Naive B cell (primary cell): ENCODE measurements around the gene SRP72. TPM values are rescaled to one million over a fixed set of nuclear protein-coding genes. Genes with fewer than 3 reads are reported as not detected.
A peak's percentile ranks its signal among the peaks of the same experiment; 100 is the strongest.

Source experiments
- ATAC-seq, 2 donors: fragments of 150-1000 bp; cut with Tn5 transposase; 2 replicates each; pipeline ENCODE4 v1.10.0; 2021; ENCODE audit warnings: low read depth in 2 of 2, mild to moderate bottlenecking in 2 of 2, moderate library complexity in 2 of 2
- DNase-seq: peaks from one replicate; pipeline ENCODE4 v3.0.0; 2022
- H3K27ac Mint-ChIP-seq, 6 donors: one replicate each; pipeline ENCODE4 v1.8.0; 2020 to 2022; ENCODE audit warnings: mild to moderate bottlenecking in 6 of 6, mixed read lengths in 6 of 6, moderate library complexity in 5 of 6, inconsistent platforms in 2 of 6
- H3K27me3 Mint-ChIP-seq, 3 donors: one replicate each; pipeline ENCODE4 v1.8.0; 2021 to 2022; ENCODE audit warnings: mixed read lengths in 3 of 3, mild to moderate bottlenecking in 1 of 3
- H3K36me3 Mint-ChIP-seq, 2 donors: one replicate each; pipeline ENCODE4 v1.8.0; 2020 to 2022; ENCODE audit warnings: mixed read lengths in 2 of 2, inconsistent platforms in 1 of 2, mild to moderate bottlenecking in 1 of 2
- H3K4me1 Mint-ChIP-seq, 3 donors: one replicate each; pipeline ENCODE4 v1.8.0; 2020 to 2022; ENCODE audit warnings: mixed read lengths in 3 of 3, inconsistent platforms in 1 of 3, mild to moderate bottlenecking in 1 of 3, moderate library complexity in 1 of 3
- H3K4me3 Mint-ChIP-seq, 8 donors: one replicate each; pipeline ENCODE4 v1.8.0; 2020 to 2022; ENCODE audit warnings: mild to moderate bottlenecking in 8 of 8, mixed read lengths in 8 of 8, moderate library complexity in 8 of 8, inconsistent platforms in 2 of 8
- H3K9me3 Mint-ChIP-seq, 7 donors: one replicate each; pipeline ENCODE4 v1.8.0; 2020 to 2022; ENCODE audit warnings: mixed read lengths in 7 of 7, mild to moderate bottlenecking in 5 of 7, inconsistent platforms in 2 of 7, moderate library complexity in 1 of 7
- polyA plus RNA-seq, 6 donors: library from polyadenylated mRNA; unstranded; fragments of 300-500 nt; fragmentation: Illumina TruSeq; gene quantifications; one replicate each; pipeline ENCODE4 v1.2.3, GENCODE V29; 2021; ENCODE audit warnings: low read depth in 6 of 6

Gene SRP72
- polyA plus RNA-seq, 6 donors from 2014 or later: 193 to 252 (median 211) TPM

DNA sequence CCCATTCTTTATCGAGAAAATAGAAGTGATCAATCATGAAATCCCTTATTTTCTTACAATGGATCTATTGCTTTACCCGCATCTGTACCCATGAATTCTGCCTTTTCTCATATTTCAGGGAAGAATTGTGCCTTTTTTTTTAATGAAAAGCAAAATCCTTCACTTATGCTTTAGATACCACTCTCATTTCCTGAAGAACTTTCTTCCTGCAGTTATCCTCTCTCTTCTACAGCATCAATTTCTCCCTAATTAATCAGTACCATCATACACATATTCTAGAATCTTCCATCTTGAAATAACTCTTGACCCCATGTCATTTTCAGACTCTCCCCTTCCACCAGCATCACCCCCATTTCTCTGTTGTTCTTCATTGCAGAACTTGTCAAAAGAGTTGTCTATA, 64.8 kb downstream of the SRP72 start:
- Mint-ChIP-seq H3K4me3 (no peak overlapping the region), H3K4me1 (peaks cover 0 to 4% (median 0%) of the 10 kb centered on the region in 3 donors), H3K27me3 (peaks cover 0 to 5% (median 3%) of the 10 kb centered on the region in 3 donors), H3K36me3 (no peaks in the 10 kb centered on the region), H3K27ac (no peak overlapping the region), H3K9me3 (no peaks in the 10 kb centered on the region)
- no peak for ATAC-seq
- no peak for DNase-seq

DNA sequence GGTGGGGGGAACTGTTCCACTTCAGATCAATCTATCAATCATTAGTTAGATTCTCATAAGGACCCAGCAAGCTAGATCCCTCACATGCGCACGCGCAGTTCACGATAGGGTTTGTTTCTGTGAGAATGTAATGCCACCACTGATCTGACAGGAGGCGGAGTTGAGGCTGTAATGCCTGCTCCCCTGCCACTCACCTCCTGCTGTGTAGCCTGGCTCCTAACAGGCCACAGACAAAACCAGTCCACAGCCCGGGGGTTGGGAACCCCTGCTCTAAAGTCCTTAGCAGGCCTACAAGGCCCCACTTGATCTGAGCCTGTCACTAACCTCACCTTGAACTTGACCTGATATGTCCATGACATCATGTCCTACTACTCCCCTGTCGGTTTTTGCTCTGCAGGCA, 68.5 kb downstream of the SRP72 start:
- Mint-ChIP-seq H3K27ac (peak overlapping the region in 1 of 6 donors; percentile 0), H3K36me3 (no peaks in the 10 kb centered on the region), H3K9me3 (no peaks in the 10 kb centered on the region), H3K4me3 (no peak overlapping the region), H3K4me1 (no peaks in the 10 kb centered on the region), H3K27me3 (peaks cover 0 to 12% (median 7%) of the 10 kb centered on the region in 3 donors)
- DNase-seq (no peak), ATAC-seq (no peak)

DNA sequence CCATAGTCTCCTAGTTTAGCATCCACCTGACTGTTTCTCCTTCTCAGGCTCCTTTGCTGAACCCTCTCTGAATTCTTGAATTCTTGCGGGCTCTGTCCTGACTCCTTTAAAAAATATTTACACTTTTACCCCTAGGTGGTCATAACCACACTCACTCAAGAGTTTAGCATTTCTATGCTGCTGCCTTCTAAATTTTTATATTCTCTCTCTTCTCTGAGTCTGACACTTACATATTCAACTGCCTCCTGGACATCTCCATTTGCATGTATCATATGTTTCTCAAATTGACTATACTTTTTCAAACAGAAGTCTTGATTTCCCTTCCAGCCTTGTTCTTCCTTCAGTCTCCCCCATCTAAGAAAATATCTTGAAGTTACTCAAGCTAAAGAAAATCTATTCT, 69.7 kb downstream of the SRP72 start:
- Mint-ChIP-seq H3K4me1 (no peaks in the 10 kb centered on the region), H3K4me3 (no peak overlapping the region), H3K9me3 (no peaks in the 10 kb centered on the region), H3K27ac (no peak overlapping the region), H3K36me3 (no peaks in the 10 kb centered on the region), H3K27me3 (peaks cover 7 to 12% (median 12%) of the 10 kb centered on the region in 3 donors)
- DNase-seq: no peak
- ATAC-seq: no peak

DNA sequence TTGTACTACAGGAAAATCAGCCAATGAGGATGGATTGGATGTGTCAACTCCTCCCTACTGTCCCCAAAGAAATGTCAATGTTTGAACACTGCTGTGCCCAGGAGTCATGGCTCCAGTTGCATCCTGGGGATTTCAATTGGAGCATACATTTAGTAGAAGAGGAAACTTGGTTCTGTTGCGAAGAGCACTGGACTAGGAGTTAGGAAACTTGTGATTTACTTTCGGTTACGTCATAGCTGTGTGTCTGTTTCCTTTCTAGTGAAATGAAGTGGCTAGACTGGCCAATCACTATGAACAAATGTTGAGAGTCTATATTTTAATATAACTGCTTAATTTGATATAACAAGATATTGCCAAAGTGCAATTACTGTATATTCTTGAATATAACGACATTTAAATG, 73.4 kb downstream of the SRP72 start:
- no peak for DNase-seq
- no peak overlapping the region for H3K4me3 Mint-ChIP-seq
- H3K36me3 Mint-ChIP-seq: no peaks in the 10 kb centered on the region
- H3K27ac Mint-ChIP-seq: no peak overlapping the region
- no peak for ATAC-seq
- no peaks in the 10 kb centered on the region for H3K9me3 Mint-ChIP-seq
- H3K27me3 Mint-ChIP-seq: peaks cover 14 to 18% (median 15%) of the 10 kb centered on the region in 3 donors
- peaks cover 4 to 15% (median 9%) of the 10 kb centered on the region in 3 donors for H3K4me1 Mint-ChIP-seq

DNA sequence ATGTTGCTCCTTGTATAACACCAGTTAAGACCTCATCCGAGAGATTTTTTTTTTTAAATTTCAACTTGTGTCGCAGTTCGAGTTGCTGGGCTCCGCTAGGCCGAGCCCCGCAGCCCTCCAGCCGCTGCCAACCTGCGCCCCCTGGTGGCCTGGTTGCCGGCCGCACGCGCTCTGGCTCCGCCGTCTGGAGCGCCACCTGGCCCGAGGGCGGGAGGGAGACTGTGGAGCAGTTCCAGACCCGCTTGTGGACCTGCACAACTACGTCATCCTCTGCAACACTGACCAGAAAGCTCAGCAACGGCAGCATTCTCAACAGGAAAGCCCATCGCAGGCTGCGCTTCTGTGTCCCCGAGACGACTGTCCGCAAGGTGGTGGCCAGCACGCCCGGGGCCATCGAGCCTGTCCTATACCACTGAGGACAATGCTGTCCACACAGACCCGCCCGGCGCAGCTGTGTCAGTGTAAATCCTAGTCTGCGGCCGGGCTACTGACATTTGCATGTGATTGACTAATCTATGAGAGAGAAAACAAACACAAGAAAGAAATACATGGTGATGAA, 77.2 kb downstream of the SRP72 start:
- Mint-ChIP-seq H3K4me3 (peak overlapping the region; percentile 59 to 84 (median 67)), H3K27ac (peak overlapping the region in 2 of 6 donors; percentile 54 to 87), H3K36me3 (no peaks in the 10 kb centered on the region), H3K27me3 (peaks cover 11 to 14% (median 13%) of the 10 kb centered on the region in 3 donors), H3K9me3 (no peaks in the 10 kb centered on the region), H3K4me1 (peaks cover 4 to 15% (median 9%) of the 10 kb centered on the region in 3 donors)
- DNase-seq (peak; percentile 81), ATAC-seq (peak; percentile 100)

DNA sequence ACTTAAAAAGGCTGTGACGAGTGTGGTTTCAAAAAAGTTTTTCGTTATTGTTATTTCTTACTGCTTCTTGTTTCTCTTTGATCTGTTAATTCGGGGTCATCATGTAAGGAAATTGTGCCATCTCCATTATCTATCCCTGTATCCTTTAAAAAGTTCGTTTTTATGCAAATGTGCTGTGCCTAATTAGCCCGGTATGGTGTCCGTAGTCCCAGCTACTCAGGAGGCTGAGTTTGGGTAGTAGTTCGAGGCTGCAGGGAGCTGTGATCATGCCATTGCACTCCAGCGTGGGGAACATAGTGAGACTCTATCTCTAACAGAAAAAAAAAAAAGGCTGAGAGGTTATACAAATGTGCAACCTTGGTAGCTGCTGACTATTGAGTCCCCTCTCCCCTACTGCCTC, 83.2 kb downstream of the SRP72 start:
- no peaks in the 10 kb centered on the region for H3K4me1 Mint-ChIP-seq
- peak overlapping the region in 1 of 8 donors; percentile 71 for H3K4me3 Mint-ChIP-seq
- no peak overlapping the region for H3K27ac Mint-ChIP-seq
- ATAC-seq (no peak), DNase-seq (no peak)
- no peaks in the 10 kb centered on the region for H3K9me3 Mint-ChIP-seq
- H3K36me3 Mint-ChIP-seq: no peaks in the 10 kb centered on the region
- no peaks in the 10 kb centered on the region for H3K27me3 Mint-ChIP-seq

DNA sequence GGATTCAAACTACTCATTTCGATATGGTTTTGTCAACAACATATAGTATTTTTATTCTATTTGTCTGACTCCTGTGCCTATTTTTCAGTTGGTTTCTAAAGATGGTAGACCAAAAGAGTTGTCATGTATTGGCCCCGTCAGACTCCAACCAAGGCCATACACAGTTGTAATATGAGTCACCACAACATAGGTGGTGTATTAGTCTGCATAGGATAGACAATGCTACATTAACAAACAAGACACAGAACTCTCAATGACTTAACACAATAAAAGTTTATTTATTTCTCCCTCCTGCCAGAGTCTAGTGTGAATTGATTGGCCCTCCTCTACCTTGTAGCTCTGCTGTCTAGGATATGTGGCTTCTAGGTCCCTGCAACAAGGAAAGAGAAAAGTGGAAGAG, 84.1 kb downstream of the SRP72 start:
- no peak for DNase-seq
- no peak for ATAC-seq
- Mint-ChIP-seq H3K4me1 (no peaks in the 10 kb centered on the region), H3K4me3 (no peak overlapping the region), H3K9me3 (no peaks in the 10 kb centered on the region), H3K36me3 (no peaks in the 10 kb centered on the region), H3K27me3 (no peaks in the 10 kb centered on the region), H3K27ac (no peak overlapping the region)

DNA sequence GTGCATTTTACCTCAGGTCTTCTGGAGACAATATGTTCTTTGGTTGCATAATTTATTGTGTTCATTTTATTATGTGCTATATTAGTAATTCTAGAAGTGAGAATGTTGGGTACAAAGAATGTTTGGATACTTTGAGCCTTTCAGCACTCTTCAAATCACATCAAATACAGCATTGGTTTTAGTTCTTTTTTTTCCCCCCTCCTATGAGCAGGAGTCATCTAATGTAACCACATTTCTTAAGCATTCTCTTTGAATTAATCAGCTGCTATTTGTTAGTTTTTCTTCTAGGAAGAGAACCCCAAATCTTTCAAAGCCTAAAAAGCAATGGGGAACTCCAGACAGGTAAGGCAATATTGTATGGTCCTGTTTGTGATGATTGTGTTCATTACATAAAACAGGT, 84.9 kb downstream of the SRP72 start:
- Mint-ChIP-seq H3K36me3 (no peaks in the 10 kb centered on the region), H3K4me1 (no peaks in the 10 kb centered on the region), H3K27me3 (no peaks in the 10 kb centered on the region), H3K4me3 (no peak overlapping the region), H3K27ac (peak overlapping the region in 1 of 6 donors; percentile 42), H3K9me3 (no peaks in the 10 kb centered on the region)
- DNase-seq (no peak), ATAC-seq (no peak)

Other genes starting within 250 kb of the SRP72 start
- gene AASDH, start 80.1 kb upstream of the SRP72 start, polyA plus RNA-seq: 10 to 100 TPM; 15.7 to 31.3 (median 25.3) TPM
- 10 to 100 TPM in 3 of 6 donors, 1 to 10 TPM in 3; 7.3 to 13.4 (median 11.5) TPM for gene PPAT, start 32.0 kb upstream of the SRP72 start, polyA plus RNA-seq
- 10 to 100 TPM; 17.0 to 37.1 (median 33.1) TPM for gene PAICS, start 31.4 kb upstream of the SRP72 start, polyA plus RNA-seq
- gene ARL9, start 38.2 kb downstream of the SRP72 start, polyA plus RNA-seq: not detected
- gene HOPX, start 213.7 kb downstream of the SRP72 start, polyA plus RNA-seq: 100 to 1,000 TPM in 1 of 6 donors, 10 to 100 TPM in 4, 1 to 10 TPM in 1; 9.4 to 139 (median 27.3) TPM